Measurements from ENCODE around the gene MFSD2A.
A peak's percentile ranks its signal among the peaks of the same experiment; 100 is the strongest.
"Not testable (repeated sequence)": the region's sequence is repeated elsewhere in the genome, so short reads cannot be mapped to it uniquely, and the experiment has no call there.

Gene MFSD2A

GRCh38 chr1:39954870-39955546 lies at the start of gene MFSD2A:
Gene MFSD2A, plus strand, starts transcription at chr1:39955145. Its CDS starts 148 bp downstream, at chr1:39955293.
- Histone ChIP-seq H3K36me3 (peaks cover 0 to 32% (median 28%) of the 10 kb centered on the region in 11 experiments; a peak in 19 of 22 replicates), H3K27ac (peak within 1 kb of the TSS in 10 of 11 experiments; percentile 57 to 84 (median 78); a peak in 21 of 22 replicates)

GRCh38 chr1:39905172-39905571 lies 49.8 kb upstream of the MFSD2A start:
- Histone ChIP-seq H3K27me3 (peaks cover 23 to 41% (median 38%) of the 10 kb centered on the region in 11 experiments), H4K20me1 (peaks cover 0 to 9% (median 0%) of the 10 kb centered on the region in 11 experiments; a peak in 3 of 22 replicates), H3K9me3 (replicated peaks in 1 of 11) (peaks cover 10 to 22% (median 17%) of the 10 kb centered on the region in 11 experiments), H3K4me1 (peaks cover 14 to 54% (median 31%) of the 10 kb centered on the region in 10 experiments; a peak in 17 of 20 replicates), H3K4me3 (no peak overlapping the region), H3K4me2 (peak overlapping the region in 6 of 11 experiments; percentile 11 to 51 (median 29); a peak in 11 of 22 replicates), H3K27ac (no peak overlapping the region), H3K9ac (no peak overlapping the region), H3K36me3 (no peaks in the 10 kb centered on the region)
- TF ChIP-seq Cebpa-rat (IDR thresholded peaks at IDR 0.05), result no peak

More at GRCh38 chr1:39954870-39955546, at the start of gene MFSD2A:
- Histone ChIP-seq H3K4me2 (peak within 1 kb of the TSS; percentile 93 to 100 (median 98)), H3K9me3 (replicated peaks in 1 of 11) (peaks cover 0 to 11% (median 0%) of the 10 kb centered on the region in 11 experiments; a peak in 11 of 22 replicates), H3K9ac (peak within 1 kb of the TSS; percentile 73 to 91 (median 84)), H3K4me3 (peak within 1 kb of the TSS; percentile 59 to 87 (median 75)), H3K27me3 (no peaks in the 10 kb centered on the region), H4K20me1 (peaks cover 0 to 43% (median 19%) of the 10 kb centered on the region in 11 experiments; a peak in 15 of 22 replicates), H3K4me1 (peaks cover 35 to 83% (median 60%) of the 10 kb centered on the region in 10 experiments)
- no peak for TF ChIP-seq Cebpa-rat (IDR thresholded peaks at IDR 0.05)

DNA sequence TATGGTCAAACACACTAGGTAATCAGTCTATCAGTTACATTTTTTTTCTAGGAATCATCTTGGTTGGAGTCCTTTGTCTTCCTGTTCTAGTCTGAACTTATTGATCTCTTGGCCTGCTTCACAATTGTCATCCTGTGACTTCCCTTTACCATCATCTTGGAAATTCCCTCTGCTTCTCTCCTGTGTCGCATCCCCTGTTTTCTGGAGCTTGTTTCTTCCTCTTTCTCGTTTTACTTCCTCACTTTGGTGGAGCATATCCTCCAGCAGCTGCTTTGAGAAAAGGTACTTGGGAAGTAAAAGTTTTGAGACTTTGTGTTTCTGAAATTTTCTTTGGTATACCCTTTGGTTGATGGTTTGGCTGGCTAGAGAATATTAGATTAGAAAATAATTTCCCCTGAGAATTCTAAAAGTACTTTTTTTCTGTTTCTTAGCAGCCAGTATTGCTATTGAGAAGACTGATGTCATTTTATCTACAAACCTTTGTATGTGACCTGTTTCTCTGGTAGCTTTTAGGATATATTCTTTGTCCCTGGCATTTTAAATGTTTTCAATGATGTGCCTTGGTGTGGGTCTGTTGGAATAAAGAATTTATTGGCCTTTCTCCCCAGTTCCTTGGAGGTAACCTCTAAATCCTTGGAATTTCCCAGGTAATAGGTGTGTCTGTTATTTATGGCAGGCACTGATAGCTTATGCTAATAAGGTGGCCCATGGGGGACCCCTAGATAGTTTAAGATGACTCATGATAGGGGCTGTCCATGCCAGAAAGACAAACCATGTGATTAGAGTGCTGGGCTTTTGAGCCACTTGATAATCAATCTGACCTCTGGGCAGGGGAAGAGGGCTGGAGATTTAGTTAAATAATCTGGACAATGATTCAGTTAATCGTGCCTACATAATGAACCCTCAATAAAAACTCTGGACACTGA lies 47.2 kb upstream of the MFSD2A start:
- Histone ChIP-seq H4K20me1 (no peaks in the 10 kb centered on the region), H3K27ac (peak overlapping the region in 6 of 11 experiments; percentile 1 to 63 (median 36); a peak in 8 of 22 replicates), H3K36me3 (no peaks in the 10 kb centered on the region), H3K4me2 (peak overlapping the region in 5 of 11 experiments; percentile 19 to 73 (median 56); a peak in 10 of 22 replicates), H3K9me3 (replicated peaks in 1 of 11) (peaks cover 10 to 22% (median 17%) of the 10 kb centered on the region in 11 experiments), H3K9ac (0 out of 22 replicates have a peak overlapping the region, but pooled peaks of 1 of the 11 experiments have one; percentile 8), H3K27me3 (peaks cover 8 to 15% (median 13%) of the 10 kb centered on the region in 11 experiments), H3K4me1 (peaks cover 0 to 39% (median 20%) of the 10 kb centered on the region in 10 experiments; a peak in 13 of 20 replicates), H3K4me3 (no peak overlapping the region)
- no peak for TF ChIP-seq Cebpa-rat (IDR thresholded peaks at IDR 0.05)

- H3K9ac ChIP-seq, result no peak overlapping the region
- H3K27ac ChIP-seq, result peak overlapping the region in 2 of 11 experiments; percentile 44 to 58; a peak in 2 of 22 replicates
- peaks cover 10 to 22% (median 17%) of the 10 kb centered on the region in 11 experiments for H3K9me3 ChIP-seq (replicated peaks in 1 of 11)
- peak overlapping the region in 2 of 11 experiments; percentile 56 to 73; a peak in 3 of 22 replicates for H3K4me2 ChIP-seq
- H3K36me3 ChIP-seq, result no peaks in the 10 kb centered on the region
- TF ChIP-seq Cebpa-rat (IDR thresholded peaks at IDR 0.05), result no peak
- peaks cover under 1 to 7% (median 6%) of the 10 kb centered on the region in 11 experiments; a peak in 20 of 22 replicates for H3K27me3 ChIP-seq
- H4K20me1 ChIP-seq, result no peaks in the 10 kb centered on the region
- H3K4me3 ChIP-seq, result no peak overlapping the region
- H3K4me1 ChIP-seq, result peaks cover 0 to 32% (median 19%) of the 10 kb centered on the region in 10 experiments; a peak in 13 of 20 replicates
These were observed 46.4 kb upstream of the MFSD2A start for GRCh38 chr1:39908534-39908933.

DNA sequence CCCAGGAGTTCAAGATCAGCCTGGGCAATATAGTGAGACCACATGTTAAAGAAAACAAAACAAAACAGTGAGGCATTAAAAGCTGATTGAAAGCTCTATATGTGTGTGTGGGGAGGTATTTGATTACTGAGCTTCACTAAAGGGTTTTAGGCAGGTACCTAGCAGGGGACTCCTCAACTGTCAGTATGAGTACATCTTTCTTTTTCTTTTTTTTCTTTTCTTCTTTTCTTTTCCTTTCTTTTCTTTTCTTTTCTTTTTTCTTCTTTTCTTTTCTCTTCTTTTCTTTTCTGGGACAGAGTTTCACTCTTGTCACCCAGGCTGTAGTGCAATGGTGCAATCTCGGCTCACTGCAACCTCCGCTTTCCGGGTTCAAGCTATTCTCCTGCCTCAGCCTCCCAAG lies 44.7 kb upstream of the MFSD2A start:
- Histone ChIP-seq H3K4me1 (peaks cover 0 to 27% (median 15%) of the 10 kb centered on the region in 10 experiments; a peak in 13 of 20 replicates), H3K36me3 (no peaks in the 10 kb centered on the region), H3K9ac (no peak overlapping the region), H3K4me2 (no peak overlapping the region), H3K9me3 (replicated peaks in 1 of 11) (peaks cover 10 to 22% (median 17%) of the 10 kb centered on the region in 11 experiments), H3K27ac (no peak overlapping the region), H3K4me3 (no peak overlapping the region), H3K27me3 (no peaks in the 10 kb centered on the region), H4K20me1 (no peaks in the 10 kb centered on the region)
- no peak for TF ChIP-seq Cebpa-rat (IDR thresholded peaks at IDR 0.05)

DNA sequence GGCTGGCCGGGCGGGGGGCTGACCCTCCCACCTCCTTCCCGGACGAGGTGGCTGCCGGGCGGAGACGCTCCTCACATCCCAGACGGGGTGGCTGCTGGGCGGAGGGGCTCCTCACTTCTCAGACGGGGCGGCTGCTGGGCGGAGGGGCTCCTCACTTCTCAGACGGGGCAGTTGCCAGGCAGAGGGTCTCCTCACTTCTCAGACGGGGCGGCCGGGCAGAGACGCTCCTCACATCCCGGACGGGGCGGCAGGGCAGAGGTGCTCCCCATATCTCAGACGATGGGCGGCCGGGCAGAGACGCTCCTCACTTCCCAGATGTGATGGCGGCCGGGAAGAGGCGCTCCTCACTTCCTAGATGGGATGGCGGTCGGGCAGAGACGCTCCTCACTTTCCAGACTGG lies 41.8 kb upstream of the MFSD2A start:
- not testable (repeated sequence) for H3K36me3 ChIP-seq, H3K4me1 ChIP-seq
- H3K9me3 ChIP-seq (replicated peaks in 1 of 11), result peaks cover 9 to 16% (median 13%) of the 10 kb centered on the region in 11 experiments

DNA sequence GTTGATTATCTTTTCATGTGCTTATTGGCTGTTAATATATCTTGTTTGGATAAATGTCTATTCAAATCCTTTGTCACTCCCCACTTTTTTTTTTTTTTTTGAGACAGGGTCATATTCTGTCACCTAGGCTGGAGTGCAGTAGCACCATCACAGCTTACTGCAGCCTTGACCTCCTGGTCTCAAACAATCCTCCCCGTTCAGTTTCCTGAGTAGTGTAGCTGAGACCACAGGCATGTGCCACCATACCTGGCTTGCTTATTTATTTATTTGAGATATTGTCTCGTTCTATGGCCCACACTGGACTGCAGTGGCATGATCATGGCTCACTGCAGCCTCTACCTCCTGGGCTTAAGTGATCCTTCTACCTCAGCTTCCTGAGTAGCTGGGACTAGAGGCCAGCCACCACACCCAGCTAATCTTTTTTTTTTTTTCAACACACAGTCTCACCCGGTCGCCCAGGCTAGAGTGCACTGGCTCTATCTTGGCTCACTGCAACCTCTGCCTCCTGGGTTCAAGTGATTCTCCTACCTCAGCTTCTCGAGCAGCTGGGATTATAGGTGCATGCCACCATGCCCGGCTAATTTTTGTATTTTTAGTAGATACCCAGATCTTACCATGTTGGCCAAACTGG lies 39.3 kb upstream of the MFSD2A start:
- H3K27me3 ChIP-seq, result no peaks in the 10 kb centered on the region
- H4K20me1 ChIP-seq, result no peaks in the 10 kb centered on the region
- TF ChIP-seq Cebpa-rat (IDR thresholded peaks at IDR 0.05), result no peak
- no peaks in the 10 kb centered on the region for H3K9me3 ChIP-seq (replicated peaks in 1 of 11)
- H3K27ac ChIP-seq, result no peak overlapping the region
- H3K4me2 ChIP-seq, result no peak overlapping the region
- no peak overlapping the region for H3K4me3 ChIP-seq
- H3K9ac ChIP-seq, result no peak overlapping the region
- no peaks in the 10 kb centered on the region for H3K36me3 ChIP-seq
- peaks cover 0 to 4% (median 0%) of the 10 kb centered on the region in 10 experiments; a peak in 3 of 20 replicates for H3K4me1 ChIP-seq

More for the DNA sequence above, 41.8 kb upstream of the MFSD2A start:
- not testable (repeated sequence) for H3K4me3 ChIP-seq, H3K4me2 ChIP-seq, H4K20me1 ChIP-seq, H3K9ac ChIP-seq, H3K27me3 ChIP-seq, H3K27ac ChIP-seq

DNA sequence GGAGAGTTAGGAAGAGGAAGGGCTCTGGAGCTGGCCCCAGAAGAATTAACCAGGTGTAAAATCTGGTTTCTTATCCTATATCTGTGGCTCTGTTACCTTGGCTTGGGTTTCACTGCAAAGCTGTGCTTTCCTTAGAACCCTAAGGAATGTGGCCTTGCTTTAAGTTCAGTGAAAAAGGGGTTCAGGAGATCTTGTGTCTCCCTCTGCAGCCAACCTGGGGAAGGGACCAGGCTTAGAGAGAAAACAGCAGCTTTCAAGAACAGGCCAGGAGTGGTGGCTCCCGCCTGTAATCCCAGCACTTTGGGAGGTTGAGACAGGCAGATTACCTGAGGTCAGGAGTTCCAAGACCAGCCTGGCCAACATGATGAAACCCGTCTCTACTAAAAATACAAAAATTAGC lies 37.1 kb upstream of the MFSD2A start:
- TF ChIP-seq Cebpa-rat (IDR thresholded peaks at IDR 0.05), result no peak
- H3K36me3 ChIP-seq, result no peaks in the 10 kb centered on the region
- no peak overlapping the region for H3K27ac ChIP-seq
- H4K20me1 ChIP-seq, result no peaks in the 10 kb centered on the region
- H3K9me3 ChIP-seq (replicated peaks in 1 of 11), result no peaks in the 10 kb centered on the region
- H3K4me2 ChIP-seq, result no peak overlapping the region
- H3K9ac ChIP-seq, result no peak overlapping the region
- H3K27me3 ChIP-seq, result no peaks in the 10 kb centered on the region
- peaks cover 0 to 4% (median 0%) of the 10 kb centered on the region in 10 experiments; a peak in 3 of 20 replicates for H3K4me1 ChIP-seq
- H3K4me3 ChIP-seq, result no peak overlapping the region

Measured in BLaER1 treated with 17β-estradiol and CSF1 and Interleukin-3, amounts not matched to agents 10 nM and 100 nM (cell line).